Prostate gland (tissue), 2 donors: ENCODE data around the gene SLC4A11.

Source experiments
- POLR2AphosphoS5 ChIP-seq: sonication (generic); formaldehyde crosslinking; IDR thresholded peaks from one replicate; pipeline ENCODE4 v1.6.1; 2017; ENCODE audit warnings: antibody characterized with exemption
- TF ChIP-seq, protein P1 (sequence below), 4 experiments: fragments of 200-600 bp in 2 of 4; fragments of 450-650 bp in 2 of 4; sonication (generic) in 2 of 4; IDR thresholded peaks; 1 replicate in 3 of 4; 2 replicates in 1 of 4; pipeline ENCODE4 v1.5.1; 2016 to 2019; ENCODE audit warnings: antibody characterized with exemption in 4 of 4, mild to moderate bottlenecking in 2 of 4, moderate library complexity in 2 of 4

DNA sequence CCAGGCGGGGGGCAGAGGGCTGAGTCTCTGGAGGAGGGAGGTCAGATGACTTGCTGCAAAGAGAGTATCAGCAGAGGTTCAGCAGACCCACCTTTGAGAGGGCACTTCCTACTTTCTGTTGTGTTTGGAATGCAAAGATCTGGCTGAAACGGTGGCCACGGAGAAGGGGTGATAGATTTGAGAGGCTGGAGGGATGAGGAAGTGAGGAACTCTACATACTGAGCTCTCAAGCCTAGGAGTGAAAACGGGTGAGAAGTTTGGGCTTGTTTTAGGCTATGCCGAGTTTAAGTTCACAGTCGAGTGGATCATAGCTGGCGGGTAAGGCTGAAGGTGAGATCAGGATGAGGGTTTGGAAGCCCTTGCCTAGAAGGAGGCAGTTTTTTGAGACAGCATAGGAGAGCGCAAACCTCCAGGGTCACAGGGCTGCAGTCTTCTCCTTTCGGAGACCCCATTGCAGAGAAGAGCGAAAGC lies 30.2 kb downstream of the SLC4A11 start:
- TF ChIP-seq POLR2AphosphoS5 = no peak
- TF ChIP-seq, protein P1, sequence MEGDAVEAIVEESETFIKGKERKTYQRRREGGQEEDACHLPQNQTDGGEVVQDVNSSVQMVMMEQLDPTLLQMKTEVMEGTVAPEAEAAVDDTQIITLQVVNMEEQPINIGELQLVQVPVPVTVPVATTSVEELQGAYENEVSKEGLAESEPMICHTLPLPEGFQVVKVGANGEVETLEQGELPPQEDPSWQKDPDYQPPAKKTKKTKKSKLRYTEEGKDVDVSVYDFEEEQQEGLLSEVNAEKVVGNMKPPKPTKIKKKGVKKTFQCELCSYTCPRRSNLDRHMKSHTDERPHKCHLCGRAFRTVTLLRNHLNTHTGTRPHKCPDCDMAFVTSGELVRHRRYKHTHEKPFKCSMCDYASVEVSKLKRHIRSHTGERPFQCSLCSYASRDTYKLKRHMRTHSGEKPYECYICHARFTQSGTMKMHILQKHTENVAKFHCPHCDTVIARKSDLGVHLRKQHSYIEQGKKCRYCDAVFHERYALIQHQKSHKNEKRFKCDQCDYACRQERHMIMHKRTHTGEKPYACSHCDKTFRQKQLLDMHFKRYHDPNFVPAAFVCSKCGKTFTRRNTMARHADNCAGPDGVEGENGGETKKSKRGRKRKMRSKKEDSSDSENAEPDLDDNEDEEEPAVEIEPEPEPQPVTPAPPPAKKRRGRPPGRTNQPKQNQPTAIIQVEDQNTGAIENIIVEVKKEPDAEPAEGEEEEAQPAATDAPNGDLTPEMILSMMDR (IDR thresholded peaks at IDR 0.05) = no peak
